ENCODE results near the gene RASGEF1C.

Gene RASGEF1C

DNA sequence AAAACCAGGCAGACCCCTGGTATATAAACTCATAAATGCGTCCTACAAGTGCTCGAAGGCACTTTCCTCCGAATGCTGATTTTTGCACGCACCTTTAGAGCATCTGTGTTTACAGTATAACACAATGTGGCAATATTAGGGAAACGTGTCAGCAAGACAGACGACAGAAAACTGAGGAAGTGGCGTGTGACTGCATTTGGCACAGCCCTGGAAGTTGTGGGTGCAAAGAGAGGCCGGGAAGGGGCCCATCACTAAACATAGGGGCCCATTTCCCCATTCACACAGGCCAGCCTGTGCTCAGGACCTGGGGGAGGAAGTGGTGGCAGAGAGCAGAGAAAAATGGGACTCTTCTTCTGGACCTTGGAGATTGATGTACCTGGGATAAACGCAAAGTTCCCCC lies 48.2 kb downstream of the RASGEF1C start:
- Histone ChIP-seq H3K9me3 (ENCODE audit: control insufficient read depth, insufficient read depth, low read depth, low read length) (no peaks in the 10 kb centered on the region), H3K4me1 (ENCODE audit: control insufficient read depth, insufficient read depth, low read length) (no peaks in the 10 kb centered on the region), H3K27ac (ENCODE audit: extremely low read depth, low read depth, low read length) (no peak overlapping the region), H3K36me3 (ENCODE audit: control insufficient read depth in 2 of 2, insufficient read depth in 1 of 2, low read length in 2 of 2) (no peaks in the 10 kb centered on the region), H3K4me3 (ENCODE audit: low read depth, low read length) (no peak overlapping the region)
- CTCF ChIA-PET = no interaction called here
- TF ChIP-seq ZIC2 (tag by site-specific recombination; IDR thresholded peaks at IDR 0.05) (no peak), ZNF37A (tag by site-specific recombination; IDR thresholded peaks at IDR 0.05) (no peak), ZNF16 (tag by site-specific recombination; IDR thresholded peaks at IDR 0.05; ENCODE audit: low read depth) (no peak), ZNF626 (tag by site-specific recombination; IDR thresholded peaks at IDR 0.05) (no peak), GLI2 (tag by site-specific recombination; IDR thresholded peaks at IDR 0.05; ENCODE audit: borderline replicate concordance, low read depth) (no peak), ZNF23 (tag by site-specific recombination; IDR thresholded peaks at IDR 0.05; ENCODE audit: borderline replicate concordance) (no peak), ZNF843 (tag by site-specific recombination; IDR thresholded peaks at IDR 0.05) (no peak), ZNF768 (tag by site-specific recombination; IDR thresholded peaks at IDR 0.05) (no peak), ZNF302 (tag by site-specific recombination; IDR thresholded peaks at IDR 0.05; ENCODE audit: low read depth) (no peak), ZNF510 (tag by site-specific recombination; IDR thresholded peaks at IDR 0.05; ENCODE audit: insufficient replicate concordance) (no peak), SCRT2 (tag by site-specific recombination; IDR thresholded peaks at IDR 0.05) (no peak), BCL11B (tag by site-specific recombination; IDR thresholded peaks at IDR 0.05; ENCODE audit: low read depth) (no peak), ZNF501 (tag by site-specific recombination; IDR thresholded peaks at IDR 0.05) (no peak), ZNF114 (tag by site-specific recombination; IDR thresholded peaks at IDR 0.05) (no peak), ZNF350 (tag by site-specific recombination; IDR thresholded peaks at IDR 0.05) (no peak)
- TF ChIP-seq, protein P1, sequence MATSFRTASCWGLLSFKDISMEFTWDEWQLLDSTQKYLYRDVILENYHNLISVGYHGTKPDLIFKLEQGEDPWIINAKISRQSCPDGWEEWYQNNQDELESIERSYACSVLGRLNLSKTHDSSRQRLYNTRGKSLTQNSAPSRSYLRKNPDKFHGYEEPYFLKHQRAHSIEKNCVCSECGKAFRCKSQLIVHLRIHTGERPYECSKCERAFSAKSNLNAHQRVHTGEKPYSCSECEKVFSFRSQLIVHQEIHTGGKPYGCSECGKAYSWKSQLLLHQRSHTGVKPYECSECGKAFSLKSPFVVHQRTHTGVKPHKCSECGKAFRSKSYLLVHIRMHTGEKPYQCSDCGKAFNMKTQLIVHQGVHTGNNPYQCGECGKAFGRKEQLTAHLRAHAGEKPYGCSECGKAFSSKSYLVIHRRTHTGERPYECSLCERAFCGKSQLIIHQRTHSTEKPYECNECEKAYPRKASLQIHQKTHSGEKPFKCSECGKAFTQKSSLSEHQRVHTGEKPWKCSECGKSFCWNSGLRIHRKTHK (tag by site-specific recombination; IDR thresholded peaks at IDR 0.05) = no peak
- TF ChIP-seq, protein P2, sequence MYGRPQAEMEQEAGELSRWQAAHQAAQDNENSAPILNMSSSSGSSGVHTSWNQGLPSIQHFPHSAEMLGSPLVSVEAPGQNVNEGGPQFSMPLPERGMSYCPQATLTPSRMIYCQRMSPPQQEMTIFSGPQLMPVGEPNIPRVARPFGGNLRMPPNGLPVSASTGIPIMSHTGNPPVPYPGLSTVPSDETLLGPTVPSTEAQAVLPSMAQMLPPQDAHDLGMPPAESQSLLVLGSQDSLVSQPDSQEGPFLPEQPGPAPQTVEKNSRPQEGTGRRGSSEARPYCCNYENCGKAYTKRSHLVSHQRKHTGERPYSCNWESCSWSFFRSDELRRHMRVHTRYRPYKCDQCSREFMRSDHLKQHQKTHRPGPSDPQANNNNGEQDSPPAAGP (tag by site-specific recombination; IDR thresholded peaks at IDR 0.05) = no peak
- TF ChIP-seq, protein P3, sequence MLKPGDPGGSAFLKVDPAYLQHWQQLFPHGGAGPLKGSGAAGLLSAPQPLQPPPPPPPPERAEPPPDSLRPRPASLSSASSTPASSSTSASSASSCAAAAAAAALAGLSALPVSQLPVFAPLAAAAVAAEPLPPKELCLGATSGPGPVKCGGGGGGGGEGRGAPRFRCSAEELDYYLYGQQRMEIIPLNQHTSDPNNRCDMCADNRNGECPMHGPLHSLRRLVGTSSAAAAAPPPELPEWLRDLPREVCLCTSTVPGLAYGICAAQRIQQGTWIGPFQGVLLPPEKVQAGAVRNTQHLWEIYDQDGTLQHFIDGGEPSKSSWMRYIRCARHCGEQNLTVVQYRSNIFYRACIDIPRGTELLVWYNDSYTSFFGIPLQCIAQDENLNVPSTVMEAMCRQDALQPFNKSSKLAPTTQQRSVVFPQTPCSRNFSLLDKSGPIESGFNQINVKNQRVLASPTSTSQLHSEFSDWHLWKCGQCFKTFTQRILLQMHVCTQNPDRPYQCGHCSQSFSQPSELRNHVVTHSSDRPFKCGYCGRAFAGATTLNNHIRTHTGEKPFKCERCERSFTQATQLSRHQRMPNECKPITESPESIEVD (tag by site-specific recombination; IDR thresholded peaks at IDR 0.05) = no peak
- TF ChIP-seq, protein P4, sequence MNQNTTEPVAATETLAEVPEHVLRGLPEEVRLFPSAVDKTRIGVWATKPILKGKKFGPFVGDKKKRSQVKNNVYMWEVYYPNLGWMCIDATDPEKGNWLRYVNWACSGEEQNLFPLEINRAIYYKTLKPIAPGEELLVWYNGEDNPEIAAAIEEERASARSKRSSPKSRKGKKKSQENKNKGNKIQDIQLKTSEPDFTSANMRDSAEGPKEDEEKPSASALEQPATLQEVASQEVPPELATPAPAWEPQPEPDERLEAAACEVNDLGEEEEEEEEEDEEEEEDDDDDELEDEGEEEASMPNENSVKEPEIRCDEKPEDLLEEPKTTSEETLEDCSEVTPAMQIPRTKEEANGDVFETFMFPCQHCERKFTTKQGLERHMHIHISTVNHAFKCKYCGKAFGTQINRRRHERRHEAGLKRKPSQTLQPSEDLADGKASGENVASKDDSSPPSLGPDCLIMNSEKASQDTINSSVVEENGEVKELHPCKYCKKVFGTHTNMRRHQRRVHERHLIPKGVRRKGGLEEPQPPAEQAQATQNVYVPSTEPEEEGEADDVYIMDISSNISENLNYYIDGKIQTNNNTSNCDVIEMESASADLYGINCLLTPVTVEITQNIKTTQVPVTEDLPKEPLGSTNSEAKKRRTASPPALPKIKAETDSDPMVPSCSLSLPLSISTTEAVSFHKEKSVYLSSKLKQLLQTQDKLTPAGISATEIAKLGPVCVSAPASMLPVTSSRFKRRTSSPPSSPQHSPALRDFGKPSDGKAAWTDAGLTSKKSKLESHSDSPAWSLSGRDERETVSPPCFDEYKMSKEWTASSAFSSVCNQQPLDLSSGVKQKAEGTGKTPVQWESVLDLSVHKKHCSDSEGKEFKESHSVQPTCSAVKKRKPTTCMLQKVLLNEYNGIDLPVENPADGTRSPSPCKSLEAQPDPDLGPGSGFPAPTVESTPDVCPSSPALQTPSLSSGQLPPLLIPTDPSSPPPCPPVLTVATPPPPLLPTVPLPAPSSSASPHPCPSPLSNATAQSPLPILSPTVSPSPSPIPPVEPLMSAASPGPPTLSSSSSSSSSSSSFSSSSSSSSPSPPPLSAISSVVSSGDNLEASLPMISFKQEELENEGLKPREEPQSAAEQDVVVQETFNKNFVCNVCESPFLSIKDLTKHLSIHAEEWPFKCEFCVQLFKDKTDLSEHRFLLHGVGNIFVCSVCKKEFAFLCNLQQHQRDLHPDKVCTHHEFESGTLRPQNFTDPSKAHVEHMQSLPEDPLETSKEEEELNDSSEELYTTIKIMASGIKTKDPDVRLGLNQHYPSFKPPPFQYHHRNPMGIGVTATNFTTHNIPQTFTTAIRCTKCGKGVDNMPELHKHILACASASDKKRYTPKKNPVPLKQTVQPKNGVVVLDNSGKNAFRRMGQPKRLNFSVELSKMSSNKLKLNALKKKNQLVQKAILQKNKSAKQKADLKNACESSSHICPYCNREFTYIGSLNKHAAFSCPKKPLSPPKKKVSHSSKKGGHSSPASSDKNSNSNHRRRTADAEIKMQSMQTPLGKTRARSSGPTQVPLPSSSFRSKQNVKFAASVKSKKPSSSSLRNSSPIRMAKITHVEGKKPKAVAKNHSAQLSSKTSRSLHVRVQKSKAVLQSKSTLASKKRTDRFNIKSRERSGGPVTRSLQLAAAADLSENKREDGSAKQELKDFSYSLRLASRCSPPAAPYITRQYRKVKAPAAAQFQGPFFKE (tag by site-specific recombination; IDR thresholded peaks at IDR 0.05; ENCODE audit: borderline replicate concordance) = no peak
- POLR2A ChIA-PET = no interaction called here
